NCI-H82 (cell line): Measurements from ENCODE around the gene SLBP.
"Not testable (repeated sequence)": the region's sequence is repeated elsewhere in the genome, so short reads cannot be mapped to it uniquely, and the experiment has no call there.

ENCODE experiments used
- DNase-seq: peaks from one replicate; lab custom pipeline; 2025; lab: John Stamatoyannopoulos, UW

SLBP gene

DNA sequence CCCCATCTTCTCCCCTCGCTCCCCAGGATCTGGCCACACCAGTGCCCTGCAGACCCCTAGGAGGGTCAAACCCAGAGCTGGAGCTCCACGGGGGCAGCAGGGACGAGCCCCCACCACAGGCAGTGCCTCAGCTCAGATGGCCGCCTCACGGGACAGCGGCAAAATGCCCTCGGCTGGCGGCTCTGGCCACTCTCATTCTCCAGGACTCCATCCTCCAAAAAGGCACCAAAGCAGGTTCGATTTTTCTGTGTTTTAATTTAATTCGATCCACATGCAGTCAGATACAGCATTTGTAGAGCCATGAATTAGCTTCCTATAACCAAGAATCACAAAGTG lies 36.3 kb downstream of the SLBP start:
- no peak for DNase-seq

DNA sequence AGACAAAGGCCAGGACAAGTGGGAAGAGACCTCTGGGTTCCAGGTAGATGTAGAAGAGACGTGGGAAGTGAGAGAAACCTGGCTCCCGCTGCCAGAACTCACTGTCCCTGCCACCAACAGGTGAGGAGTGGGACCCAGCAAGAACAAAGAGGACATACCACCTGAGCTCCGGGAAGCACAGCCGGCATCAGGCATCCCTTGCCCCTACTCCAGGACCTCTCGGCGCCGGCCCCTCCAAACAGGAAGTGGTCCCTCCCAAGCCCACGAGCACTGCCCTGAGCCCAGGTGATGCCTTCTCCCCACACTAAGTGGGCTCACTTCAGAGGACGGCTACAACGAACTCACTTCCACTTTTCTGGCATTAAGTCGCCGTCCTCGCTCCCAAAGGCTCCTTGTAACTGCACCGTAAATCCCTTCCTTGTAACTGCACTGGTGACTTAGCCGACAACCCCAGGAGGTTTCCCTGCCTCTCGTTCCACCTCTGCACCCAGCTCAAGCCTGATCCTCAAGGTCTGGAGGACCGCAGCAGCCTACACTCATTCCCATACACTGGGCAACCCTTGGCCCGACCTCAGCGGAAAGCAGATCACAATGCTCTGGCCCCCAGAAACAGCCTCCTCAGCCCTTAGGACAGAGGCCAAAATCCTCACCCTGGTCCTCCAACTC lies 36.9 kb downstream of the SLBP start:
- no peak for DNase-seq

DNA sequence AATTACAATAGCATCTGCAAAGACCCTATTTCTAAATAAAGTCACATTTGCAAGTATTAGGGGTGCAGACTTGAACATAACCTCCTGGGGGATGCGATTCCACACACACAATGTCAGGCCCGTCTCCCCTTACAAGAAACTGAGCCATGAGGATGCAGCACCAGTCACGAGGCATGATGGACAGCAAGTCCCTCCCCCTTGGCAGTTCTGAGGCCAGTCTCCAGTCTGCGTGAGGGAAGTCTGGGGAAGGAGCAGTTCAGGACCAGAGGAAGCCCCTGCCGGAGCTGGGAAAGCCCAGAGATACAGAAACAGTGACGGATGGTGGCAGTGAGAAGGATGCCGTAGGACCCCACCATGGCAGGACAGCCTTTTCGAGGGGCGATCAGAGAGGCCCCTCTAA lies 37.4 kb downstream of the SLBP start:
- no peak for DNase-seq

DNA sequence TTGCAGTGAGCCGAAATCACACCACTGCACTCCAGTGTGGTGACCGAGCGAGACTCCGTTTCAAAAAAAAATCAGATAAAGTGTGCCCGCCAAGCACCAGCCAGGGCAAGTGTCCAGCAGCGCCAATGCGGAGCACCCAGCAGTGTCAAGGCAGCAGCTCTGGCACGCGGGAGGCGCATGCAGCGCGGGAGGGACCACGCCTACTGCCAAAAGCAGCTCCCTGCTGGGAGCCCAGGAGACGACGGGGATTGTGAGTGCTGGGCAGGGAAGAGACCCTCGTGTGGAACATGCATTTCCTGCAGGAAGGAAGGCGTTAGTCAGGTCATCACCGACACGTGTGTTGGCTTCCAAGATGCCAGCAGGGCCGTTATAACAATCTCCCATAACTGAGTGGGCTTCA lies 38.4 kb downstream of the SLBP start:
- DNase-seq: no peak

DNA sequence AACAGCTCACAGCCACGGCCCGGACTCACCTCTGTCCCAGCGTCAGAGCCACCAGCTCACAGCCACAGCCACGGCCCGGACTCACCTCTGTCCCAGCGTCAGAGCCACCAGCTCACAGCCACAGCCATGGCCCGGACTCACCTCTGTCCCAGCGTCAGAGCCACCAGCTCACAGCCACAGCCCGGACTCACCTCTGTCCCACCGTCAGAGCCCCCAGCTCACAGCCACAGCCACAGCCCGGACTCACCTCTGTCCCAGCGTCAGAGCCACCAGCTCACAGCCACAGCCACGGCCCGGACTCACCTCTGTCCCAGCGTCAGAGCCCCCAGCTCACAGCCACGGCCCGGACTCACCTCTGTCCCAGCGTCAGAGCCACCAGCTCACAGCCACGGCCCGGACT lies 41.1 kb downstream of the SLBP start:
- DNase-seq: not testable (repeated sequence)

DNA sequence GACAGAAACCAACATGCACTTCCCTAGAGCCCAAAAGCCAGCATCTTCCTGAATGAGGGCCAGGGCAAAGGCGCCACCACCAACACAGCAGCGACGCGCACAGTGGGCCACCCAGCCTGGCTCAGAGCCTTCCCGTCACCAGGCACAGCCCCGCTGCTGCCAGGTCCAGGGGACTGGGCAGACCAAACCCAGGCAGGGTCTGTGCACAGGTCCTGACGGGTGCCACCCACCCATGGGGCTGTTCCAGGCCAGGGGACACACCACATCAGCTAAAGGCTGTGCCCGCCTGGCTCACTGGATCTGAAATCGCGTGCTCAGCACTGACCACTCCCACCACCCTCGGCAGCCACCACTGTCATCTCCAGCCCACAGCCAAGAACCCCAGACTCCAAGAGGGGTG lies 41.8 kb downstream of the SLBP start:
- no peak for DNase-seq

DNA sequence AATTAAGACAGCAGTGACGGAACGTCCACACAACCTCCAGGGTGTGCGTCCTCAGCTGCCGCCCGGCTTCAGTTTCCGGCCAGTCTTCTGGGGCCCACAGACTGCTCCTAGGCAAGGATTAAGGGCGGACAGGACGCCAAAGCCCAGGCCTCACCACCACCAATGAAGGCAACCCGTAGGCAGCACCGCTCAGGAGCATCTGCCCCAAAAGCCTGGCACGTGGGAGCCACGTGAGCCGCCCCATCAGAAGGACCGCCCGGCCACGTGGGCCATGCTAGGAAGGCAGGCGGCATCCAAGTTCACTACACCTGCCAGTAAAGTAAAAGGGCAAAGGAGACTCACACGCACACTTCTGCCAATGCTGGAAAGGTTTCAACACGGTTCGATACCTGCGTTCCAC lies 42.3 kb downstream of the SLBP start:
- DNase-seq: no peak

DNA sequence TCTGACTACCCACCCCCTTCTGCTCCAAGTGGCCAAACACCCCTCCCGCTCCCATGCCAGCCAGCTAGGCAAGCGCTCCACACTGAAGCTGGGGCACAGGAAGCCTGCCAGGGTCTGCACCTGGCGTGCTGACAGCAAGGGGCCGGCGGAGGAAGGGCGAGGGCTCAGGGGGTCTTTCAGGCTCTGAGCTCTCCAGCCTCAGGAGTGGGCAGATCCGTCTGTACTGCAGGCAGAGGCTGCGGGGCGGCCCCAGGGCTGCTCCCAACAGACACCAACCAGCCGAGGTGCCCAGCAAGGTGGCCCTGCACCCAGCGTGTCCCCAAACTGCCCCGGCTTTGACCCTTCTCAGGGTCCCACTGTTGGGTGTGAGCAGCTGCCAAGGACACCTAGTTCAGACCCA lies 42.8 kb downstream of the SLBP start:
- DNase-seq: no peak

DNA sequence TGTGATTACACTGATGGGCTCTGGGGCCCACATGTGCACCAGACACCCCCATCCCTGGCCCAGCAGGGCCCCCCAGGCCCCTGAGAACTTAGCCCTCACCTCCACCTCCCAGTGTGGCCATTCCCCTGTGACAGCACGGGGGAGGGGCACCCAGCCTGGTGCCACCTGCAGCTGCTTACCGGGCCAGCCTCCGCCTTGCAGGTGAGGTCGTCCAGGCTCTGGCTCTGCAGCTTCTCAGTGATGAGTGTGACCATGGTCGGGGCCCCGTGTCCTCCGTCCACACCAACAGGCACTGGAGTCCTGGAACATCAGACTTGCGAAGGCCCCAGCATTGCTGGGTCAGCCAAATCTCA lies 43.7 kb downstream of the SLBP start:
- no peak for DNase-seq

DNA sequence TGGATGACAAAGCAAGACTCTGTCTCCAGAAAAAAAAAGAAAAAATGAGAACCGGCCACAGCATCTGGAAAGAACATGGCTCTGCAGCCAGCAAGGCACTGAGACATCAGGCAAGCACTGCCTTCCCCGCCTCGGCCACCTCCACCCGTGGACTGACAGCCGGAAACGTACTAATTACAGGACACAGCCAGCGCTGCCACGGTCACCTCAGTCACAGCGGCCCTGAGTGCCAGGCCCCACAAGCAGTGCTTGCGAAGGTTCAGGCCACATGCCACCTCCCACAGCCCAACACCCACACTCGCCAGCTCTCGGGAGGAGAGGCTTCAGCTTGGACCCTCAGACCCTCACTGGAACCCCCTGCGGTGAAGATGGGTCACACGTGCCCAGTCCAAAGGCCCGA lies 44.8 kb downstream of the SLBP start:
- no peak for DNase-seq

DNA sequence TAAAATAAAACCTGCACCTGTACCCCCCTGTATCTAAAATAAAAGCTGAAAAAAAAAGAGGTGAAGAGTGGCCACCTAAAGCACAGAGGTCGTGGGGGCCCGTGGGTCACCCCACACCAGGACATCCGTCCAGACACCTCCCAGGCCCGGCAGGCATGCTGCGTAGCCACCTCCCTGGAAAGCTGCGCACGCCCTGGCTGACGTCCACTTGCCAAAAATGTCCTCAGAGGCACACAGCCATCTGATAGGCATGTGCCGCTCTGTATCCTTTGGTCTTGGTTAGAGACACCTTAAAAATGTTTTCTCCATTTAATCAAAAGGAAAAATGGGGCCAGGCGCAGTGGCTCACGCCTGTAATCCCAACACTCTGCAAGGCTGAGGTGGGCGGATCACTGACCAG lies 45.7 kb downstream of the SLBP start:
- DNase-seq: no peak

DNA sequence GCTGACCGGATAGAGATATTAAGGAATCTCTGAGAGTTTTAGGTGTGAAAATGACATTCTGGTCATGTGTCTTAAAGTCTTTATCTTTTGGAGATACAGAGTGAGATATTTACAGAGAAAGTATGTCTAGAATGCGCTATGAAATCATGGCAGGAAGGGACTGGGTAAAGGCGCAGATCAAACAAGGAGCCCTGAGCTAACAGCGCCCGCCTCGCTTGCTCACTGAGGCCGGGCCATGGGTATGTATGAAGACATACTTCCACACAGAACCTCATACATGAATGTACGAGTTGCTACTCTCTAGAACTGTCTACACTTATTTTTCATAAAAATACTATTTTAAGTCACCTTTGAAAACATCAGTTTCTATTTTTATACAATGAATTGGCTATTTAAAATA lies 48.0 kb downstream of the SLBP start:
- no peak for DNase-seq

DNA sequence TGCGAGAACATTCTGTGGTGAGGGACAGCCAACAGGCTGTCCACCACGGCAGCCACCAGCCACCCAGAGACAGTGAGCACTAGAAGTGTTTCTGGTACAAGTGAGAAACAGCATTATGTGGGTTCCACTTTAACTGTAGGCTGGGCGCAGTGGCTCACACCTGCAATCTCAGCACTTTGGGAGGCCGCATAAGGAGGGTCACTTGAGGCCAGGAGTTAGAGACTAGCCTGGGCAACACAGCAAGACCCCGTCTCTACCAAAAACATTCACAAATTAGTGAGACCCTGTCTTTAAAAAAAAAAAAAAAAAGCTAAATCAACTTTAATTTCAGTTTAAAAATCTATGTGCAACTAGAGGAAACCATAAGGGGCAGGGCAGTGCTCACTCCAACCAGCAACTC lies 48.6 kb downstream of the SLBP start:
- DNase-seq: no peak

DNA sequence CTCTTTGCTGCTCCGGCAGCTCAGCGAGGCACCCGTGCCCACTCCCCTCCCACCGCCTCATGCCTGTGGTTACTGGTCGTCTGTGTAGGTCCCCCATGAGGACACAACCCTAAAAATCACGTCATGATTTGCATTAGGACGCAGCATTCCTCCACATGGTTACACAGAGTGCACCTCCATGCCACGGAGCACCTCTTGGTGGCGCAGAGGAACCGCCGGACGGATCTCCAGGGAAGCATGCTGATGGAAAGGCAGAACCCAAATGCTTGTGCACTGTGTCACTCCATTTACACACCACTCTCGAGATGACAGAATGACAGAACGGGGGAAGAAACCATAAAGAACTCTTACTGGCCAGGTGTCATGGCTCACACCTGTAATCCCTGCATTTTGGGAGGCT lies 50.4 kb downstream of the SLBP start:
- no peak for DNase-seq

DNA sequence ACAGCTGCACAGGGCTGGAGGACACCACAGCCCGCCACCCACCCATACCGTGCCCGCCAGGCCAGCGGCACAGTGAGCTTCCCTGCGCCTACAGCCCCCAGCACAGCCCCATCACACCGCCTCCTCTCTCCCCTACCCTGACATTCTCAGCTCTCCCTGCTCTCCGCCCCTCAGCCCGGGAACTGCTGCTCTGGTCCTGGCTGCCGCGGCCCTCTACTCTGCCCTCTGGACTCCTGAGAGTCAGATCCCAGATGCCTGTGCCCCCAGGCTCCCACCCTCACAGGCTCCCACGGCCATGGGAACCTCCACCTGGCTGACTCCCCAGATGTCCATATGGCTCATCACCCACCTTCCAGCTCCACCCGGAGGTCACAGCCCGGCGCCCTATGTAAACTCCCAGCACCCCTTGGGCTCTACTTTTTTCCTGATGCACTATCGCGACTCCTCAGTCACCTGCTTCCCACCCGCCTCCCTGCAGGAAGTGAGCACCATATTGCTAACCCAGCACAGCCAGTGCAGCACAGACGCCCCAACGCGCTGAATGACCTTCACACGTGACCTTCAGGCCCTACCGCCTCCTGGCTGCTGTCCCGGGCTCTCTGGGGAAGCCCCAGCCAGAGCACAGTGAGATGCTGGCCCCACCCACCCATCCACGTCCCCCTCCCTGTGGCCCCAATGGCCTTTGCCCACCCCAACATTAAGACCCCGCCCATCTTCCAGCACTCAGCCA lies 51.0 kb downstream of the SLBP start:
- DNase-seq: no peak

DNA sequence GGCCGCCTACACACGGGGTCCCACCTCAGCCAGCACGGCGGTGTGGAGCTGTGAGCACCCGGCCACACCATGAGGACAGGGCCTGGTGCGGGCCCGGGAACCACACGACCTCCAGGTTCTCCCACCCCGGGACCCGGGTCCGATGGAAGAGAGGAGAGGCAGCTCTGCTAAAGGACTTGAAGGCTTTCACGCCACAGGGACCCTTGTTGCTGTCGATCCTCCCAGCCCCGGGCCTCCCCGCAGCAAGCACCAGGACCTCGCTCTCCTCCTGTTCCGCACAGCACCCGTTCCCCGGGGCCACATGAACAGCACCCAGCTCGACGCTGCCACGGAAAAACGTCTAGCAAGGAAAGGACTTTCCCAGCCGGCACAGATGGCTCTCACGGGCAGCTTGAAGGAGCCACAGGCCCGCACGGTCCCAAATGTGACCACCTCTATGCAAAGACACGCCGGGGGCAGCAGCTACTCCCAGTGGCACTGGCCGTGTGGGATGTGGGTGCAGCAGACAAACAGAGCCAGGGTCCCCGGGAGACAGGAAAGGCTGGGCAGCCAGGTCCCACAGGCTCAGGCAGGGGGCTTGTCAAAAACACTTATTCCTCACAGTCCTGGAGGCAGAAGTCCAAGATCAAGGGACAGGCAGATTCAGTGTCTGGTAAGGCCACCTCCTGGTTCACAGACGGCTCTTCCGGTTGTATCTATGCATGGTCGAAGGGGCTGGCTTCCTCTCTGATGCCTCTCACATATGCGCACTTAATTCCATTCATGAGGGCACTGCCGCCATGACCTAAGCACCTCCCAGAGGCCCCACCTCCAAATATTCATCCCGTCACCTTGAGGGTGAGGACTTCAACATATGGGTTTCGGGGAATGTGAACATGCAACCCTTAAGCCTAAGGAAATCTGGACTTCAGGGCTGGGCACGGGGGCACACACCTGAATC lies 52.7 kb downstream of the SLBP start:
- DNase-seq: no peak

DNA sequence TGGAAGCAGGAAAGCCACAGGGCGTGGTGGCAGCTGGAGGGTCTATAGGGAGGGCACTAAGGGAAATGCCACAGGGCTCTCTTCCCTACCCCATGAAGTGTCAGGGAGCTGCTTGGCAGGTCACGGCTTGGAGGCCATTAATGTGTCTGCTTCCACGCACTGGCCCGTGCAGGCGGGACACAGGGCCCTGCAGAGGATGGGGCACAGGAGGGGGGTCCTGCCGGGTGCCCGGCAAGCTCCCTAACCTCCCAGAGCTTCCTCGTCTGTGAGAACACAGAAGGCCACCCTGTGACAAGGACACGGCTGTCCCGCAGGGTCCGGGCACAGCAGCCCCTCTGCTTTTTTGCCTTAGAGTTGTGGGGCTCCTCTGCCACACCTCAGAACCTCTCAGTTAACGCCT lies 53.5 kb downstream of the SLBP start:
- no peak for DNase-seq

DNA sequence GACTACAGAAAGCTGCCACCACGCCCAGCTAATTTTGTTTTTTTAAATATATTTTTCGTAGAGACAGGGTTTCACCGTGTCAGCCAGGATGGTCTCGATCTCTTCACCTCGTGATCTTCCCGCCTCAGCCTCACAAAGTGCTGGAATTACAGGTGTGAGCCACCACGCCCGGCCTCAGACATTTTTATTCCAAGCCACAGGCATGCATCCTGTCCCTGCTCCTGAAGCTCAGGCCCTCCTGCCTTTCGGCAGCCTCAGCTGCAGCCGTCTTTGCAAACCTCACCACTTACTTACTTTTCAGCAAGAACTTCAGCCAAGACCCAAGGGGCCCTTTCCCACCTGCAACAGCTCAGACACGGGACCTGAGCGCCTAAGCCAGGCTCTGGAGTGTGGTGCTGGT lies 54.0 kb downstream of the SLBP start:
- no peak for DNase-seq

DNA sequence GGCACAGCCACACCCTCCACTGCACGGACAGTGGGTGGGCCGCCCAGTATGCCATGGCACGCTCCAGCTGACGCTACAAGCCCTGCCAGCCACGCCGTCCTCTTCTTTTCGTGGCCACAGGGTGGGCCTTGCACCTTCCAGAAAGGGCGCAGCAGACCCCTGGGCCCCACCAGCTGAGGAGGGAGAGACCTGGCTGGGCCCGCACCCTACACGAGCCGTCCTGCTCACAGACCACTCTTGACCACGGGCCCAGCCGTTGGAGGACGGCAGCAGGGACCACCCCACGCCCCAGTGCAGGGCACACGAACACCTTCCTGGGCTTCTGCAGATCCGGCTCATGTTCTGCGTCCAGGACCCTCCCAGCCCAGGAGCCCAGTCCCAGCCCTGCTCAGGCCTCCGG lies 55.1 kb downstream of the SLBP start:
- DNase-seq: no peak

DNA sequence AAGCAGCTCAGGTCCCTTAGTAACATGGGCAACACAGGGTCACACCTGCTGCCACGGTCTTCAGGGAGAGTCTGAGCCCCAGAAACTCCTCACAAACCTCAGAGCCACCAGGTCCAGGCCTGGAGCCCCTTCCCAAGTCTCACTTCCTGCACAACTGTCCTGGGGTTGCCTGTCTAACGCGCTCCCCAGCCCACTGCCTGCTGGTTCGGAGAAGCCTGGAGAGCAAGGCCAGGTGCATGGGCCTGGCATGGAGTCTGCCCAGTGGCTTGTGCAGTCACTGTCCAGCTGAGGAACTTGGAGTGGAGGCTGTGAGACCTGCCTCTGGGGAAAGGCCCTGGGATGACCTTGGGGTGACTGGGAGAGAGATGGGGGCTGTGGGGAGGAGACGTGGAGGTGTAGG lies 56.0 kb downstream of the SLBP start:
- no peak for DNase-seq

DNA sequence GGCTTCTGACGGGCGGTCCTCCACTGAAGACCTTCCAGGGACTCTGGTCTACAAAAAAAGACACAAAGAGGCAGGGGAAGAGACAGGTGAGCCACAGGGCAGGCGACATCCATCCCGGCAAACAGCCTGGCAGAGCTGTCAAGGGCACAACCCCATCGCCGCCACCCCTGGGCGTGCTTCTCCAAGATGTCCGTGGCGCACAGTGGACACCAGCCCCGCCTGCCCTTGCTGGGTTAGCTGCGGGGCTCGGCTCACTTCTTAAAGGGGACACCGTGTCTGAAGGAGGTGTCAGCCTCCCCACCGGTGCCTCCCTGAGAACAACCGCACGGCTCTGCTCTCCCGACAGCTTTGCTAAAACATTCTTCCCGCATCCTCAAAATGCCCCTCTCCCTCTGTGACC lies 56.4 kb downstream of the SLBP start:
- no peak for DNase-seq

DNA sequence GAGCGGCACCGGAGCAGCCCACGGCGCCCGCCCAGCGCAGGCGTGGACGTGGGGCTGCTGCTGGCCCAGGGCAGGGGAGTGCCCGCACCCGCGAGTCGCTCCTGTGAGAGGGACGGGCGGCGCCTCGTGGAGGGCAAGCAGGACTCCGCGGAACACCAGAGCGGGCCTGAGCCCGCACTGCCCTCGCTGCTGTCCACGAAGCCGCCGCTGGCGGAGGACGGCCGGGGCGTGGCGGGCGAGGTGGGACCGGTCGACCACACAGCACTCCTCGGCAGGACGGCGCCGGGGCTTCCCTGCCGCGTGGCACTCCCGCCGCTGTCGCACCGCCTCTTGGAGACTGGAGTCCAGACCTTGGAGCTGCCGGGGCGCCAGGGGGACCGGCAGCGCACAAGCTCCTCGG lies 57.0 kb downstream of the SLBP start:
- DNase-seq: no peak

DNA sequence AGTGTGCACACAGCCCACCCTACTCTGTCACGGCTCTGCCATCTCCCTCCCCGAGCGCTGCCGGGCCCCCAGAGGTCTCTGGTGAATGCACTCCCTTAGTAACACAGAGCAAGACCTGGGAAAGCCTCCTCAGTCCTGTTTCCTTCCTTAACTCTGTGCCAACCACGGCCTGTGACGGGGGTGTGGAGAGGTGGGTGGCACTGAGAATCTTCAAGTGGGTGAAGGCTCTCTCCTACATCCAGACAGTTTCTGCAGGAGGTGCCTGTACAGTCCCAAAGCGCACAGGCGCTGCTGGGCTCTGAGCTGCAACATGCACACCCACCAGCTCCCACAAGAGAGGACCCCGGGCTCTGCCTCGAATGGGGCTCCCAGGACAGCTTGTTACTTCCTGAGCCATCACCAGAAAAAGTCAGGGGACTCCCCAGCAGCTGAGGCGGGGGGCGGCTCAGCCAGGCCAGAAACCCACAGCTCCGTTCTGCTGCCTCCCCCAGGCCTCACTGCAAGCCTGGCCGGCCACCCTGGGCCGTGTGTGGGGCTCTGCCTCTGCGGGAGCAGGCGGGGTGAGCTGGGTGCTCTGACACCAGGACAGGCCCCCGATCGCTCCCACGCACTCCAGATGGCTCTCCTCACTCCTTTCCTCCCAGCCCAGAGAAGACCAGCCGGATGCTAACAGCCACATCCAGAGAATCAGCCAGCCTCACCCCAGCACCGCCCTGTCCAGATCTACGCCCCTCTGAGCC lies 57.7 kb downstream of the SLBP start:
- no peak for DNase-seq
